Measurements from ENCODE around the gene CNFN.

DNA sequence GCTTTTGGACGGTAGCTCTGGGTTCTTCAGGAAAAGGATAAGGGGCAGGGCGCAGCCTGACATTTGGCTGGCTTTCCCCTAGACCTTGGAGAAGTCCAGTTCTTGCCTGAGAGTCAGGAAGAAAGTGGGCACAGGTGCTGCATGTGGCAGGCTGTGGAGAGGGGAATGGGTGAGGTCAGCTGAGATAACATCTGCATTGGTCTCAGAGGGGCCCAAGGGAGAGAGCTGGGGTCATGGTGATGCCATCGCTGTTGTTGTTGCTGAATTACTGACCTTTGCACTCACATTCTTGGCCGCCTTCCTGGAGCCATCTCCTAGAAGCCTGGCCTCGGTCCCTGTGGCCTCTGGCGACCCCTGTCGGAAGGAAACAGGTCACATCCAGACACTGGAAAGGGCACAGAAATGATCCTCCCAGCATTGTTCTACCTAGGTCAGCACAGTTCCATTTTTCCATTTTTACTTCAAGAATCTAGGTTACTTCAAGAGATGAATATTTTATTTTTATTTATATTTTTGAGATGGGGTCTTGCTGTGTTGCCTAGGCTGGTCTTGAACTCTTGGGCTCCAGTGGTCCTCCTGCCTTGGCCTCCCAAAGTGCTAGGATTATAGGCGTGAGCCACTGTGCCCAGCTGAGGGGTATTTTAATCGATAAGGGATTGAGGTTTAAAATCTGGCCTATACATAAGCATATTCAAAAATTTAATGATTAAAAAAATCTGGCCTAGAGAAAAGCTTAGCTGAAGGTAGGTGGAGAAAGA, 43.6 kb upstream of the CNFN start:
- TF ChIP-seq CTCF (IDR thresholded peaks at IDR 0.05) (peak in 1 of 3 donors; percentile 40), POLR2A (IDR thresholded peaks at IDR 0.05) (no peak)
